Nephron (organoid): Measurements from ENCODE around the gene BRD3OS.

Experiments
- H3K27ac Mint-ChIP-seq, 3 experiments: 2 replicates each; pipeline ENCODE4 v1.8.0; 2020; ENCODE audit warnings: mixed read lengths in 3 of 3, mild to moderate bottlenecking in 2 of 3, moderate library complexity in 1 of 3
- H3K27me3 Mint-ChIP-seq: 2 replicates; pipeline ENCODE4 v1.8.0; 2021; ENCODE audit warnings: low read depth, mild to moderate bottlenecking, moderate library complexity, mixed read lengths
- H3K36me3 Mint-ChIP-seq: 2 replicates; pipeline ENCODE4 v1.8.0; 2020; ENCODE audit warnings: low read depth, mixed read lengths
- H3K4me1 Mint-ChIP-seq: 2 replicates; pipeline ENCODE4 v1.8.0; 2020; ENCODE audit warnings: mixed read lengths
- H3K4me3 Mint-ChIP-seq, 3 experiments: 2 replicates each; pipeline ENCODE4 v1.8.0; 2020; ENCODE audit warnings: mild to moderate bottlenecking in 3 of 3, mixed read lengths in 3 of 3, moderate library complexity in 2 of 3
- H3K9me3 Mint-ChIP-seq: 2 replicates; pipeline ENCODE4 v1.8.0; 2020; ENCODE audit warnings: mixed read lengths
- CTCF ChIP-seq, 3 experiments: fragments of 200-600 bp; sonication (generic); IDR thresholded peaks; one replicate each; pipeline ENCODE4 v1.5.0; 2021; ENCODE audit warnings: antibody characterized with exemption in 3 of 3; ENCODE audit not compliant: unreplicated experiment in 3 of 3

Gene BRD3OS

DNA sequence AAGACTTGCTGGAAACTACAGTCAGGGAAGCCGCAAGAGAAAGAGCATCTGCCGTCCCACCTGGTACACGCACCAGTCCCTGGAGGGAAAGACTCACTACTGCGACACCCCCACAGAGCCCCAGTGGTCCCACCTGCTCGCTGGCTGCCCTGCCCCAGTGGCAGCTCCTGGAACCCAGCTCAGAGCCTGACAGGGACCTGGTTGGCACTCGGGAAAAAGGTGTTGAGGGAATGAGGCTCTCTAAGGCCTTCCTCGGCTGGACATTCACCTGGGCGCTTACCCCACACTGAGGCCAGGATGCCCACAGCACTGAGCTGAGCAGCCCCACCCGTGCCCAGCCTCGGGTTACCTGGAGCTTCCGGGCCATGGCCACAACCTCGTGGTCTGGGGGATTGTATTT, 19.7 kb downstream of the BRD3OS start:
- Mint-ChIP-seq H3K27me3 (no peaks in the 10 kb centered on the region), H3K4me3 (no peak overlapping the region), H3K27ac (no peak overlapping the region), H3K4me1 (no peaks in the 10 kb centered on the region), H3K9me3 (no peaks in the 10 kb centered on the region), H3K36me3 (peaks cover 47% of the 10 kb centered on the region)
- no peak for TF ChIP-seq CTCF (IDR thresholded peaks at IDR 0.05; ENCODE audit: unreplicated experiment in 3 of 3)

DNA sequence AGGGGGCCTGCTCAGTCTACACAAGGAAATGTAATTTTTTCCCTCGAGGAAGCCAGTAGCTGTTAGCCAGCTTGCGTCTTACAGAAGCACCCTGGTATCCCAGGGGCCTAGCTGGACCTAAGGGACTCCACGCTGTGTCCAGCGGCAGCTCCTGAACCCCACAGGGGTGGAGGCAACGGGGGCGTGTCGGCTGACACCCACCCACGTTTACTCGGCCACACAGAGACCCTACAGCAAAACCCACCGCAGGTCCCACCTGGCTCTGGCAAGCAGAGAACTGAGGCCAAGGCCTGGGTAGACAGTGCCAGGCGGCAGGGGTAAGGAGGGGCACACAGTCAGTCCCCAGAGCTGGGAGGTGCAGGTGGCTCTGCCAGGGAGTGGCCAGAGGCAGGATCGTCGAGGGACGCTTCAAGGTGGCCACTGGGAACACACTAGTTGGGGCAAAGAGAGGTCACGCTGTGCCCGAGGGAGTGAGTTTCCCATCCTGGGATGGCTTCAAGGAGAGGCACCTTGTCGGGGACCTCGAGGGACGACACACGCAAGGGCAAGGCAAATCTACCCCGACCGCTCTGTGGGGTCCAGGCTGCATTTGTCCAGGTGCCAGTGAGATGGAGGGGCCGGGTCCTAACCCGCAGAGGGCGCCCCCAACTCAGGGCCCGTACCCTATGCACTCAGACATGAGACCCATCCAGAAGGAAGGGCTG, 20.7 kb downstream of the BRD3OS start:
- H3K27me3 Mint-ChIP-seq = no peaks in the 10 kb centered on the region
- no peaks in the 10 kb centered on the region for H3K4me1 Mint-ChIP-seq
- peaks cover 38% of the 10 kb centered on the region for H3K36me3 Mint-ChIP-seq
- TF ChIP-seq CTCF (IDR thresholded peaks at IDR 0.05; ENCODE audit: unreplicated experiment in 3 of 3) = no peak
- H3K4me3 Mint-ChIP-seq = no peak overlapping the region
- no peak overlapping the region for H3K27ac Mint-ChIP-seq
- H3K9me3 Mint-ChIP-seq = no peaks in the 10 kb centered on the region

DNA sequence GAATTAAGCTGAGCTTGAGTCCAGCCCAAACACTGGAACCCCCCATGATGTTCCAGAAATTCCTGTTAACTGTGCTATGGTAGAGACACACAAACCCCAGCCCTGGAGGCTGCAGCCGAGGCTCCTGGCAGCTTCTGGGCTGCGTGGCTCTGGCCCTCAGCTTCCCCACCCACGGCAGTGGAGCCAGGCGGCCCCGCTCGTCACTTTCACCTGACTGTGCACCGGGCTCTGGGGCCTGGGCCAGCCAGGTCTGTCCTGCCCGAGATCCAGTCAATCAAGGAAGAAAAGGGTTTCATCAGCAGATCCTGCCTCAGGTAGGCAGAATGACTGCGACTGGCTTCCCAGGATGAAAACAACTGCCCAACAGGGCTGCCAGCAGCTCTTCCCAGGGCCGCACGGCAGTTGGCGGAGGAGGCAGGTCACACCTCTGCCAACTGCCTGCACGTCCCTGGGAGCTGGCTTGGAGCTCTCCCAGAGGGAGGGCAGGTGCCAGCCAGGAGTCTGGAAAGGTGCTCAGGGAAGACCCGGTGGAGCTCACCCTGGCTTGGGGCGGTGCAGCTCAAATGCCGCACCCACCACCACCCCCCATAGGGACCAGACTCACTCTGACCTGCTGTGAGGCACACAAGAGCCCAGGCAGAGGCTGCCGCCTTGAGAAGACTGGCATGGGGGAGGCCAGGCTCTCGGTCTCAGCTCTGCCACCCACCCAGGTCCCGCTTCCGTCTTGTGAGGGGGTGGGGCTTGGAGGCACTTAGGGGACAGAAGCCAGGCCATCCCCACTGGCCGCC, 21.8 kb downstream of the BRD3OS start:
- H3K27ac Mint-ChIP-seq = no peak overlapping the region
- no peak for TF ChIP-seq CTCF (IDR thresholded peaks at IDR 0.05; ENCODE audit: unreplicated experiment in 3 of 3)
- H3K4me1 Mint-ChIP-seq = no peaks in the 10 kb centered on the region
- no peaks in the 10 kb centered on the region for H3K9me3 Mint-ChIP-seq
- H3K36me3 Mint-ChIP-seq = peaks cover 40% of the 10 kb centered on the region
- H3K4me3 Mint-ChIP-seq = no peak overlapping the region
- no peaks in the 10 kb centered on the region for H3K27me3 Mint-ChIP-seq

GRCh38 chr9:134047868-134048581, 22.7 kb downstream of the BRD3OS start:
- no peak for TF ChIP-seq CTCF (IDR thresholded peaks at IDR 0.05; ENCODE audit: unreplicated experiment in 3 of 3)
- no peaks in the 10 kb centered on the region for H3K4me1 Mint-ChIP-seq
- no peak overlapping the region for H3K27ac Mint-ChIP-seq
- H3K4me3 Mint-ChIP-seq = no peak overlapping the region
- no peaks in the 10 kb centered on the region for H3K9me3 Mint-ChIP-seq
- H3K27me3 Mint-ChIP-seq = no peaks in the 10 kb centered on the region
- peaks cover 34% of the 10 kb centered on the region for H3K36me3 Mint-ChIP-seq

DNA sequence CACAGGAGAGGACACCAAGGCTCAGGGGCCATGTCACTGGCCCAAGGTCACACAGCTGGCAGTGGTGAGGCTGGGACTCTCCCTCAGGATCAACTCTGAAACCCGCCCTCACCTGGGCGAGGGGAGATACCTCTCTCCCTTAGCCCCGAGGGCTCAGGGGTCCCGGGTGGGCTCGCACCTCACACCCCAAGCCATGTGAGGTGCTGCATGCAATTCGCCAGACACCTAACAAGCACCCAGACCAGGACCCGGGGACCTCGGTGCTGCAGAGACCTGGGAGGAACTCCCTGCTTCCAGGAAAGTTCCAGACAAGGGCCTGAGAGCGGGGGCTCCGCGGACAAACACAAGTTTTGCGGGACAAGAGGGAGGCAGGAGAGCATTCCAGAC, 23.3 kb downstream of the BRD3OS start:
- peaks cover 30% of the 10 kb centered on the region for H3K36me3 Mint-ChIP-seq
- H3K4me1 Mint-ChIP-seq = no peaks in the 10 kb centered on the region
- TF ChIP-seq CTCF (IDR thresholded peaks at IDR 0.05; ENCODE audit: unreplicated experiment in 3 of 3) = no peak
- H3K27me3 Mint-ChIP-seq = no peaks in the 10 kb centered on the region
- no peaks in the 10 kb centered on the region for H3K9me3 Mint-ChIP-seq
- H3K27ac Mint-ChIP-seq = no peak overlapping the region
- H3K4me3 Mint-ChIP-seq = no peak overlapping the region
